ENCODE results near the gene GRK2. TPM values are rescaled to one million over a fixed set of nuclear protein-coding genes. Genes with fewer than 3 reads are reported as not detected.

Gene GRK2
- total RNA-seq, 1 experiment from 2014 or later = 56.3 TPM

DNA sequence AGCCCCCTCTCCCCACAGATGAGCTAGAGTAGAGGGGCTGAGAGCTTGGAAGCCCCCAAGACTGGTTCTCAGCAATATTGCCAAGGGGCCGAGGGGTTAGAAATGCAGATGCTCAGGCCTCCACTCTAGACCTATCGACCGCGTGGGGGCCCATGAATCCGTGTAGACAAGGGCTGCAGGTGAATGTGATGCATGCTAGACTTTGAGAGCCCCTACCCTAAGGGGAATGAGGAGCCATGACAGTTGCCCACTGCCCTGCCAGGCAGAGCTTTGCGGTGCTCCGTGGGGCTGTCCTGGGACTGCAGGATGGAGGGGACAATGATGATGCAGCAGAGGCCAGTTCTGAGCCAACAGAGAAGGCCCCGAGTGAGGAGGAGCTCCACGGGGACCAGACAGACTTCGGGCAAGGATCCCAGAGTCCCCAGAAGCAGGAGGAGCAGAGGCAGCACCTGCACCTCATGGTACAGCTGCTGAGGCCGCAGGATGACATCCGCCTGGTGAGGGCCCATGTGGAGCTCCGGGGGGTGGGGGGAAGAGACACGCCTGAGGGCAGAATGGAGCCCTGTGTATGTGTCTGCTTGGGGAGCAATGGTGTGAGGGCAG, 38.3 kb downstream of the GRK2 start:
- H3K79me1 ChIP-seq (ENCODE audit: insufficient read depth, low read depth, low read length, poor library complexity, severe bottlenecking) = no peaks in the 10 kb centered on the region
- no peaks in the 10 kb centered on the region for H3K79me2 ChIP-seq (ENCODE audit: insufficient read depth, low read length)
- H3K4me1 ChIP-seq (ENCODE audit: insufficient read depth, low read length) = no peaks in the 10 kb centered on the region
- no peaks in the 10 kb centered on the region for H3K27me3 ChIP-seq (ENCODE audit: insufficient read depth, low read length)
- no peak overlapping the region for H2AFZ ChIP-seq (ENCODE audit: low read length)
- no peak overlapping the region for H3K27ac ChIP-seq (ENCODE audit: insufficient read length, low read depth, low read length)
- H4K5ac ChIP-seq (ENCODE audit: insufficient read length, low read depth, low read length) = no peak overlapping the region
- peak overlapping the region; percentile 65 for H3K4me2 ChIP-seq (ENCODE audit: insufficient read depth, insufficient read length, low read length)
- H3K9me3 ChIP-seq (ENCODE audit: control insufficient read depth, low read depth, low read length) = no peaks in the 10 kb centered on the region
- H3K4ac ChIP-seq (ENCODE audit: low read depth, low read length) = no peak overlapping the region
- TF ChIP-seq, protein P1, sequence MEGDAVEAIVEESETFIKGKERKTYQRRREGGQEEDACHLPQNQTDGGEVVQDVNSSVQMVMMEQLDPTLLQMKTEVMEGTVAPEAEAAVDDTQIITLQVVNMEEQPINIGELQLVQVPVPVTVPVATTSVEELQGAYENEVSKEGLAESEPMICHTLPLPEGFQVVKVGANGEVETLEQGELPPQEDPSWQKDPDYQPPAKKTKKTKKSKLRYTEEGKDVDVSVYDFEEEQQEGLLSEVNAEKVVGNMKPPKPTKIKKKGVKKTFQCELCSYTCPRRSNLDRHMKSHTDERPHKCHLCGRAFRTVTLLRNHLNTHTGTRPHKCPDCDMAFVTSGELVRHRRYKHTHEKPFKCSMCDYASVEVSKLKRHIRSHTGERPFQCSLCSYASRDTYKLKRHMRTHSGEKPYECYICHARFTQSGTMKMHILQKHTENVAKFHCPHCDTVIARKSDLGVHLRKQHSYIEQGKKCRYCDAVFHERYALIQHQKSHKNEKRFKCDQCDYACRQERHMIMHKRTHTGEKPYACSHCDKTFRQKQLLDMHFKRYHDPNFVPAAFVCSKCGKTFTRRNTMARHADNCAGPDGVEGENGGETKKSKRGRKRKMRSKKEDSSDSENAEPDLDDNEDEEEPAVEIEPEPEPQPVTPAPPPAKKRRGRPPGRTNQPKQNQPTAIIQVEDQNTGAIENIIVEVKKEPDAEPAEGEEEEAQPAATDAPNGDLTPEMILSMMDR (conservative IDR thresholded peaks at IDR 0.05) = no peak
- no peak overlapping the region for H3K9ac ChIP-seq (ENCODE audit: extremely low read depth, insufficient read length, low read length)
- no peak overlapping the region for H3K56ac ChIP-seq (ENCODE audit: insufficient read length, low read depth, low read length)
- H3K9me3 Mint-ChIP-seq = no peaks in the 10 kb centered on the region
- H2BK15ac ChIP-seq (ENCODE audit: low read depth, low read length) = no peak overlapping the region
- H4K20me1 ChIP-seq (ENCODE audit: control insufficient read depth, insufficient read depth, insufficient read length) = no peaks in the 10 kb centered on the region
- no peak overlapping the region for H2BK120ac ChIP-seq (ENCODE audit: low read depth, low read length, poor library complexity, severe bottlenecking)
- no peak overlapping the region for H3K18ac ChIP-seq (ENCODE audit: insufficient read length, low read depth, low read length)
- peaks cover 11 to 16% of the 10 kb centered on the region in 2 experiments for H3K4me1 Mint-ChIP-seq
- H2BK5ac ChIP-seq (ENCODE audit: insufficient read length, low read length) = no peak overlapping the region
- H3K14ac ChIP-seq (ENCODE audit: insufficient read depth, low read length) = no peak overlapping the region; the same call in 1 of the 2 replicates
- H2BK20ac ChIP-seq (ENCODE audit: low read depth, low read length, poor library complexity, severe bottlenecking) = no peak overlapping the region
- peak; percentile 28 for DNase-seq
- no peak overlapping the region for H2BK12ac ChIP-seq (ENCODE audit: insufficient read length, low read depth, low read length)
- no peak overlapping the region for H4K91ac ChIP-seq (ENCODE audit: insufficient read length, low read depth, low read length)
- peaks cover 6% of the 10 kb centered on the region for H3K27me3 Mint-ChIP-seq (ENCODE audit: low read depth)
- no peak overlapping the region for H3K23ac ChIP-seq (ENCODE audit: insufficient read length, low read depth, low read length)
- H3K23me2 ChIP-seq (ENCODE audit: insufficient read length, low read depth, low read length, poor library complexity, severe bottlenecking) = peaks cover 16% of the 10 kb centered on the region
- H3K36me3 Mint-ChIP-seq (ENCODE audit: insufficient read depth in 1 of 3, low read depth in 3 of 3) = peaks cover 0 to 27% (median 10%) of the 10 kb centered on the region in 3 experiments; a peak in 4 of 7 replicates
- H3K27ac Mint-ChIP-seq = no peak overlapping the region; a peak in 1 of 7 replicates
- H3K4me3 Mint-ChIP-seq = peak overlapping the region; percentile 65 to 74; a peak in 4 of 5 replicates
- no peak overlapping the region for H2AK5ac ChIP-seq (ENCODE audit: insufficient read length, low read length)
- no CpG with 5 or more reads among the region's 14 CpGs for WGBS (ENCODE audit: extremely low coverage, insufficient read length, low lambda C conversion rate)
- H4K8ac ChIP-seq (replicated peaks; ENCODE audit: insufficient read length, low read depth, low read length) = no peak overlapping the region
- H3T11ph ChIP-seq (ENCODE audit: low read length) = no peak overlapping the region

Data from H9 (cell line).